ENCODE data around the gene ME1. TPM values are rescaled to one million over a fixed set of nuclear protein-coding genes. Genes with fewer than 3 reads are reported as not detected.
"Not testable (repeated sequence)": the region's sequence is repeated elsewhere in the genome, so short reads cannot be mapped to it uniquely, and the experiment has no call there.

ME1 gene
- total RNA-seq, 1 donor from 2014 or later, result 24.8 TPM

DNA sequence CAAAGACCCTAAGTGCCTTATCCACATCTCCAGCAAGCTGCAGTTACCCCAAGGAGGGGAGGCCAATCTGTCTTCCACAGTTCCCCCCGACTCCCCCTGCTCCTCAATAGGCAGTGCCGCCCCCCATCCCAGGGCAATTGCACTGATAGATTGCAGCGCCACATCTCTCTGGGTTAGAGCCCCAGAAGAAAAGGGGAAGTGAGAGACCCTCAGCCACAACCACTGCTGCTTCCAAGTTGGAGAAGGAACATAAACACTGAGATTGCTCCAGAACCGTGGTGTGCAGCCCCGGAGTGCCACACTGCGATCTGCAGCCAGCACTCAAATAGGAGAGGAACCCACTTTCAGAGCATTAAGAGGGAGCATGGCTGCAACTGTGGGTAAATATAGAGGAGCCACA lies 136.2 kb downstream of the ME1 start:
- intact Hi-C loops (cut with DNase I), result no loop called here
- DNase-seq (ENCODE audit: missing footprints) (no peak), ATAC-seq (no peak)

DNA sequence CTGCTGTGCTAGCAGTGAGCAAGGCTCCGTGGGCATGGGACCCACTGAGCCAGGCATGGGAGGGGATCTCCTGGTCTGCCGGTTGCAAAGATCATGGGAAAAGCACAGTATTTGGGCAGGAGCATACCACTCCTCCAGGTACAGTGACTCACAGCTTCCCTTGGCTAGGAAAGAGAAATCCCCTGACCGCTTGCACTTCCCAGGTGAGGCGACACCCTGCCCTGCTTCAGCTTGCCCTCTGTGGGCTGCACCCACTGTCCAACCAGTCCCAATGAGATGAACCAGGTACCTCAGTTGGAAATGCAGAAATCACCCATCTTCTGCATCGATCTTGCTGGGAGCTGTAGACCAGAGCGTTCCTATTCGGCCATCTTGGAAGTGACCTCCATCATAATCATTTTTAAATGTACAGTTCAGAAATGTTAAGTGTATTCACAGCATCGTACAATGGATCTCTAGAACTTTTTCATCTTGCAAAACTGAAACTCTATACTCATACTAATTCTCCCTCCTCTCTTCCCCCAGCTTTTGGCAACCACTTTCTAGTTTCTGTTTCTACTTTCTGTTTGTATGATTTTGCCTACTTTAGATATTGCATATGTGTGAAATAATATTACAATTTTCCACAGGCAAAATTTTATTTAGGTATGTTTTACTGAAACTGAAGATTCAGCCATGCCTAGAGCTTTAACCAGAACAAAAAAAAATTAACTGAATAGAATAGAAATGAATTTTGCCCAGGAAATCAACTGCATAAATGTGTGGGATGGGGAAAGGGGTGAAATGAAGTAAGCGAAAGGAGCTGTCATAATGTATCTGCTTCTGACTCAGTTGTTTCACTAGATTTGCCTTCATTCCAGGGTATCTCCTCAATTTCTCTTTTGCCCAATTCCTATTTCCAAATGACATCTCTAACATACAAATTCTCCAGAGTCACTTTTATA lies 137.7 kb downstream of the ME1 start:
- DNase-seq (ENCODE audit: missing footprints), result no peak
- no peak for ATAC-seq
- intact Hi-C loops (cut with DNase I), result no loop called here

DNA sequence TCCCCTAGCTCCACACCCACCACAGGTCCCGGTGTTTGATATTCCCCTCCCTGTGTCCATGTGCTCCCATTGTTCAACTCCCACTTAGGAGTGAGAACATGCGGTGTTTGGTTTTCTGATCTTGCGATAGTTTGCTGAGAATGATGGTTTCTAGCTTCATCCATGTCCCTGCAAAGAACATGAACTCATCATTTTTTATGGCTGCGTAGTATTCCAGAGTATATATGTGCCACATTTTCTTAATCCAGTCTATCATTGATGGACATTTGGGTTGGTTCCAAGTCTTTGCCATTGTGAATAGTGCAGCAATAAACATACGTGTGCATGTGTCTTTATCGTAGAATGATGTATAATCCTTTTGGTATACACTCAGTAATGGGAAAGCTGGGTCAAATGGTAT lies 143.6 kb downstream of the ME1 start:
- DNase-seq (ENCODE audit: missing footprints); intact Hi-C loops (cut with DNase I): not testable (repeated sequence)

DNA sequence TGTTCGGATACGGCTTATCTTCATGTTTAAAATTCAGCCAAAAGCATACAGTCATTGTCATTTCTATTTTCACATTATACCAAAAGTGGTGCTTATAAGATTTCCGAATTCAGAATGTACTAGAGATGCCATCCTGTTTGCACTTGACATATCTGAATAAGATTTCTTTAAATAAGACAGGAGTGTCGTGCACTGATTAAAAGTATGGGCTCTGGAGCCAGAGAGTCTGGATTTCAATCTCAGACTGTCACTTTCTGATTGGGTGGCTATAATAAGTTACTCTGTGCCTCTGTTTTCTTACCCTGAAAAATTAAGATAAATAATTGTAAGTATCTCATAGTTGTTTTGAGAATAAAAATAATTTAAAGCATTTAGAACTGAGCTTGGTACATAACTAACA lies 144.9 kb downstream of the ME1 start:
- no peak for ATAC-seq

More for the DNA sequence above, 143.6 kb downstream of the ME1 start:
- not testable (repeated sequence) for ATAC-seq

DNA sequence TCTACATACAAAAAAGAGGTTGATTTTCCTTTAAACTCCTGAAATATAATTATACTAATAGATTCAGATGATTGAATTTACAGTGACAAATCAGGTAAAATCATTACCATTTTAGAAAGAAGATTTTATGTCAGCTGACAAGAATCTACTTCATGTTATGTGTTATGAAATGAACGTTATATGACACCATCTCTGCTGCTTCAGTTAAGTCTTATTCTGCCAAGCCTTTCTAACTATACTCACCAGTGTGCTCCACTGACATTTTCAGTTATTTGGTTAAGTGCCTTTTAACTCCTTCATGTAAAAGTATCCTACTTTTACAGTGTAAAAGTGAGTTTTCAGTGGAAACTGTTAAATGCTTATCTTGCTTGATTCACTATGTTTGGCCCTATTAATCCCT lies 157.3 kb downstream of the ME1 start:
- ATAC-seq (no peak), DNase-seq (ENCODE audit: missing footprints) (no peak)
- intact Hi-C loops (cut with DNase I), result no loop called here

More for the DNA sequence above, 144.9 kb downstream of the ME1 start:
- intact Hi-C loops (cut with DNase I), result no loop called here
- DNase-seq (ENCODE audit: missing footprints), result no peak

DNA sequence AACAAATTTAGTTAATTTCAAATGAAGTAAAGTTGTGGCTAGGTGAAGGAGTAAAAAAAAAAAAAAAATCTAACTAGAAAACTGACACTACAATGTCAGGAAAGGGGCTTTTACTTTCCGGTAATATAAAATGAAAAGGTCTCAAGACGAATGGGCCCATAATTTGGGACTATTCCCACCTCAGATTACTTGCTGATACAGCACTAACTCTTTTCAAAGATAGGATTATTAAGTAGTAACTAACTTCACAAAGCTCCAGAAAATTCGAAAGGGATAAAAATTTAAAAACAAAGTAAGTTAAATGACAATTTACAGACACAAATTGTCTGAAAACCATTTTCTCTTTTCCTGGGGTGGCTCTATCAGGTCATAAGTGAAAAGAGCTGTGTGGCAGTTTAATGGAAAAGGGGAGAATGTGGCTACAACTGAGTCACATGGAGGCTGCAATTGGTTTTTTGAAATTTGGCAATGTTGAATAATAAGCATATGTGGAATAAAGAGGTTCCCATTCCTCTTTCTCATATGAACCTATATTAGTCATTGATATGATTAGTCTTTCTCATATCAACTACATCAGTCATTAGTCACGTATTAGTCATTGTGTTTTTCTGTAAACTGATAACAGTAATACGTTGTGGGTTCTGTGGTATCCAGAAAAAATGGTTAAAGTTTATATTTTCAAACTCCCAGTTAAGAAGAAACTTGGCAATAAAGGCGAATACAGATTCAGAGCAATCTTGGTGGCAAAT lies 159.7 kb downstream of the ME1 start:
- no peak for ATAC-seq
- DNase-seq (ENCODE audit: missing footprints), result no peak
- intact Hi-C loops (cut with DNase I), result no loop called here

DNA sequence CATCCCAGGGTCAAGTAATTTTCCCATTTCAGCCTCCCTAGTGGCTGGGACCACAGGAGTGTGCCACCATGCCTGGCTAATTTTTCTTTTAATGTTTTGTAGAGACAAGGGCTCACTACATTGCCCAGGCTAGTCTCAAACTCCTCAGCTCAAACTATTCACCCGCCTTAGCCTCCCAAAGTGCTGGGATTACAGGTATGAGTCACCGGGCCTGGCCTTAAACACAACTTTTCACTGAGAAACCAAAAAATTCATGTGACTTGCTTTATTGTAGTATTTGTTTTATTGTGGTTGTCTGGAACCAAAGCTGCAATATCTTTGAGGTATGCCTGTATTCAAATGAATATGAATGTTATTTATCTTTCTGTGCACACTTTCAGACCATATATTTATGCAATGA lies 165.5 kb downstream of the ME1 start:
- no peak for ATAC-seq
- intact Hi-C loops (cut with DNase I), result no loop called here
- DNase-seq (ENCODE audit: missing footprints), result no peak

DNA sequence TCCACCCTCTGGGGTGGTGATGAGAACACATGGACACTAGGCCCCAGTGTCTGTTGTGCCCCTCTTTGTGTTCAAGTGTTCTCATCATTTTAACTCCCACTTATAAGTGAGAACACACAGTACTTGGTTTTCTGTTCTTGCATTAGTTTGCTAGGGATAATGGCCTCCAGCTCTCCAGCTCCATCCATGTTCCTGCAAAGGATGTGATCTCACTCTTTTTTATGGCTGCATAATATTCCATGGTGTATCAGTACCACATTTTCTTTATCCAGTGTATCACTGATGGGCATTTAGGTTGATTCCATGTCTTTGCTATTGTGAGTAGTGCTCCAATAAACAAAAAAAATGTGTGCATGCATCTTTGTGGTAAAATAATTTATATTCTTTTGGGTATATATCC lies 170.3 kb downstream of the ME1 start:
- intact Hi-C loops (cut with DNase I), result no loop called here
- DNase-seq (ENCODE audit: missing footprints) (no peak), ATAC-seq (no peak)

DNA sequence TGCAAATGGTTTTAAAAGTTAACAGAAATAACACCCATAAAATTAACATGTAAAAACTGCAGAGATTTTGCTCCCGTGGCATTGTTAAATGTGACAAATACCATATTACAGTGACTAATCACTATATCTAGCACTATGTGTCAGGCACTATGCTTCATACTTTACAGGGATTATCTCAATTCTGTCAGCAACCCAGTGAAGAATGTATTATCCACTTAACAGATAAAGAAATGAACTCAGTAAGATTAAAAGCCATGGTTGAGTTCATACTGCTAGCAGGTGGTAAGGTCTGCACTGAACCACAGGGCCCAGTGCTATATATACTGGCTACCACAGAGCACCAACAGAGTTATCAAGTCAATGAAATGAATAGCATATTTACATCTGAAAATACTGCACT lies 172.3 kb downstream of the ME1 start:
- ATAC-seq (no peak), DNase-seq (ENCODE audit: missing footprints) (no peak)
- intact Hi-C loops (cut with DNase I), result no loop called here

DNA sequence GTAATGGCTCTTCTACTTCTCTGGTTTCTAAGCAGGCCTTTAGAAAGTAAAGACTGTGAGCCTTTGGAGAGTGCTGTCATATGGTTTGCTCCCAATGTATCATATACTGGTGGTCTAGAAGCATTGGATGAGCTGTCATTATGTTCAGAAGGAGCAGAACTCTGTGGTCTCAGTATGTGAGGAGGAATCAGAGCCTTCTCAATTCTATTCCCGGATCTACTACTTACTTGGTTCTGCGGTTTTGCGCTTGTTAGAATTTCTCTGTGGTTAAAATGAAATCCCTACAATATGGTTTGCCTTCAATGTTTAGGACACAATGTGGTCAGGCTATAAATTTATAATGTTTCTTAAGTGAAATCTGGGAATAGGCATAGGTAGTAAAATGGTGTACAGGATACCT lies 173.1 kb downstream of the ME1 start:
- no peak for DNase-seq (ENCODE audit: missing footprints)
- no peak for ATAC-seq
- intact Hi-C loops (cut with DNase I), result no loop called here

DNA sequence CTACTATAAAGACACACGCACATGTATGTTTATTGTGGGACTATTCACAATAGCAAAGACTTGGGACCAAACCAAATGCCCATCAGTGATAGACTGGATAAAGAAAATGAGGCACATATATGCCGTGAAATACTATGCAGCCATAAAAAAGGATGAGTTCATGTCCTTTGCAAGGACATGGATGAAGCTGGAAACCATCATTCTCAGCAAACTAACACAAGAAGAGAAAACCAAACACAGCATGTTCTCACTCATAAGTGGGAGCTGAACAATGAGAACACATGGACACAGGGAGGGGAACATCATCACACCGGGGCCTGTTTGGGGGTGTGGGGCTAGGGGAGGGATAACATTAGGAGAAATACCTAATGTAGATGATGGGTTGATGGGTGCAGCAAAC lies 174.1 kb downstream of the ME1 start:
- ATAC-seq; intact Hi-C loops (cut with DNase I); DNase-seq (ENCODE audit: missing footprints): not testable (repeated sequence)

DNA sequence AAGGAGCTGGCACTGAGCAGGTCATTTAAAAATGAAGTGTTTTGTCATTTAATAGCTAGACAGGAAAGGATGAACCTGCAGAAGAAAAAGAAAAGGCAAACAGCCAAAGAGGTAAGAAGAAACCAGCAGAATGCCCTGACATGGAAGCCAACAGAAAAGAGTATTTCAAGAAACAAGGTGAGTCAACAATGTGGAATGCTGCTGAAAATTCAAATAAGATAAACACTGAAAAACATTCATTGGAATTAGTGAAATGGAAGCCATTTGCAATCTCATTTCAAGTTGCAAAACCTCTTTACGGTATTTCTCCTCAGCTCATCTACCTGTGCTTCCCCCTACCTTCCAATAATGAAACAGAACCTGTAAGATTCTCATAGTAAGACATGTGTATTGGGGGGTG lies 178.1 kb downstream of the ME1 start:
- no peak for ATAC-seq
- intact Hi-C loops (cut with DNase I), result no loop called here
- DNase-seq (ENCODE audit: missing footprints), result no peak

DNA sequence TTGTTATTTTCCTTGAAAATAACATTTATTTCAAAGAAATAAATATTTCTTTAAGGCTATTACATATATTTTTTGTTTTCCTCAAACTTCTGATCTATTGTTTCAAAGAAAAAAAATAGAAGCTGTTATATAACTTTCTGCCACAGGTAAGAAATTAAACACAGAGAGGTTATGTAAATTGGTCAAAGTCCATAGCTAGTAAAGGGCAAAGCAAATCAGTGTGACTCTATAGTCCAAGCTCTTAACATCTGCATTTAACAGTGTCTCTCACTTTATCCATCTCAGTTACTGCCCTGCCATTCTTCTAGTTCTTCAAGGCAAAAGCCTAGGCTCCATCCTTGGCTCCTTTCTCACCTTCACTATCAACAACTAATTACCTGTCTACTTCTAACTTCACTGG lies 180.6 kb downstream of the ME1 start:
- intact Hi-C loops (cut with DNase I), result no loop called here
- ATAC-seq, result no peak
- DNase-seq (ENCODE audit: missing footprints), result no peak

DNA sequence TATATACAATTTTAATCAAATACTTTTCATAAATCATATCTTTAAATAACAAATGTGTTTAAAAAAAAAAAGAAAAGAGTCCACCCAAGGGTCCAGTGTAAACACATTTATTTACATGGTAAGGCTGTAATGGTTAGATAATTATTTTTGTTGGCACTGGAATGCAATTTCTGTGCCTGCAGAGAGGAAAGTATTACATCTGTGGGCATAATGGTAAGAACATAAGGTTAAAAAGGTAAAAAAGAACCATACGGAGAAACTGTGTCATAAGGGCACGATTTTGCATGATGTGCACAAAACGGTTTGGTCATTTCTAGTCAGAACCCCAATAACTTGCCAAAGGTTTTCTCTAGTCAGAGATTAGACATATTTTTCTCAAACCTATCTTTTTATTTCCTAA lies 183.4 kb downstream of the ME1 start:
- ATAC-seq (no peak), DNase-seq (ENCODE audit: missing footprints) (no peak)
- intact Hi-C loops (cut with DNase I), result no loop called here

DNA sequence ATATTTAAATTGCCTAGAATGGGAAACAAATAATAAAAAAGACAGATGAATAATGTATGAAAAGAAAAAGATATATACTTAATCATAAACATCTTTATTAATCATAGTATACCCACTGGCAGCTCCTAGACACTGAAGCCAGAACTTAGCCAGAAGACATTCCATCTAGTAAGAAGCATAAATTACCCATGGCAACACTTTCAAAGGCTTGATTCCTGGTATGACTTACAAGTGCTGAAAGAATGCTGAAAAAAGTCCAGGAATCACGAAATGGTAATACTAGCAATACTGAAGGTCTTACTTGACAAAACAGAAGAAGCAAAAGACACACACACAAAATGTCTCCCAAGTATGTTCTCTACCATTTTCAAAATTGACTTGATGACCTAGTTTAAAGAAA lies 199.7 kb downstream of the ME1 start:
- DNase-seq (ENCODE audit: missing footprints), result no peak
- ATAC-seq, result no peak
- intact Hi-C loops (cut with DNase I), result no loop called here

DNA sequence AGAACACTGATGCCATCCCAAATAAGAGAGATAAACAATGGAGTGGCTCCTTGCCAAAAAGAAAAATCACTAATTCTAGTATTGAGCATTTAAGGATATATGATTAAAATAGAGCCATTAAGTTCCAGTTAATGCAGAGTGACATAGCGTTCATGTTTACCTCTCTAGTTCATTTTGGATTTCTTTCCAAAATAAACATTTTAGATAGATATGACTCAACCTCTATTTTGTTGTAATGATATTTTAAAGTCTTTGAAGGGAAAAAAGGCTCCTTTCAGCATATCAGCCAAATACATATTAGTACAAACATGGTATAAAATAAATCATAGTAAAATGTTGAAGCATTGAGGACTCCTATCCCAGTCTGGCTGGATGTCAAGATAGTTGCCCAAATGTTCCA lies 204.3 kb downstream of the ME1 start:
- intact Hi-C loops (cut with DNase I), result loop anchor here (10.0 kb wide), 1 partner anchor 188 kb away; no protein-coding TSS in a partner anchor
- ATAC-seq (no peak), DNase-seq (ENCODE audit: missing footprints) (no peak)

DNA sequence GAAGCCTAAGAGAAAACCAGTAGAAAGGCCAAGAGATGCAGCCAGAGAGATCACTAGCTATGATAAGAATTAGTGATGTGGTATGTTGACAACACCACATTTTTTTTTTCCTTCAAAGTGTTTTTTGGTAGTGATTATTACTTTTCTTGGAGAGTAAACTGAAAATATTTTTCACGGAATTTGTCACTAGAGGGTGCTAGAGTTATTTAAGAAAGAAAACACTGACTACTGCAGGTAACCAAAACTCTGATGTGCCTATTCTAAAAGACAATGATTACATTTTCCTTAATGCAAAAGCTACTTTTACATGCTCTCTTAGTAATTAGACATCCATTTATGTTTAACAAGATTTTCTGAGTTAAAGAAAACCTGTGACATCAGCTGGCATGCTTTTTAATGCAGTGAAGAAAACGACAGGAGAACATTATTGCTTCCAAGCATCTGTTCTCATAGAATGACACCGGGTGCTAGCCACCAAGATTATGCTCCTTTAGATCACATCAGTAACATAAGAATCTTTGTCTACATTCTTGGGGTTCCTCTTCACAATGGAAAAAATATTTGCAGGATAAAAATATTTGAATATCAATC lies 208.9 kb downstream of the ME1 start:
- DNase-seq (ENCODE audit: missing footprints) (no peak), ATAC-seq (no peak)
- intact Hi-C loops (cut with DNase I), result loop anchor here (1.0 to 10.0 kb wide), 2 partner anchors 193 to 293 kb away; no protein-coding TSS in a partner anchor

DNA sequence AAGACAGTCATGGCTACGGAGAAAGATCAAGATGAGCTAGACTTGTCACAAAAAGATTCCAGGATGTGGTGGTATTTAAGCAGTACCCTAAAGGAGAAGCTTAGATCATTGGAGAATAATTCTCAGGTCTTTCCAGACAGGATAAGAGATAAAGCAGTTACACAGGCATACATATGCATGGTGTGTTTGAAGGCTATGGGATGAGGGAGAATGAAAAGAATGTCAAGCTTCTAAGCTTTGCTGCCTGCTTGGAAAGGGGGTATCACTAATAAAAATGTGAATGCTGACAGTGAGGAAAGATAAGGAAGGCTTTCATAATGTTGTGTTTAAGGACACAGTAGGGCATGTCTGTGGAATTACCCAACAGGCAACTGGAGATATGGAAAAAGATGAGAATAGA lies 209.6 kb downstream of the ME1 start:
- ATAC-seq (no peak), DNase-seq (ENCODE audit: missing footprints) (no peak)
- intact Hi-C loops (cut with DNase I), result loop anchor here (10.0 kb wide), 1 partner anchor 194 kb away; no protein-coding TSS in a partner anchor

DNA sequence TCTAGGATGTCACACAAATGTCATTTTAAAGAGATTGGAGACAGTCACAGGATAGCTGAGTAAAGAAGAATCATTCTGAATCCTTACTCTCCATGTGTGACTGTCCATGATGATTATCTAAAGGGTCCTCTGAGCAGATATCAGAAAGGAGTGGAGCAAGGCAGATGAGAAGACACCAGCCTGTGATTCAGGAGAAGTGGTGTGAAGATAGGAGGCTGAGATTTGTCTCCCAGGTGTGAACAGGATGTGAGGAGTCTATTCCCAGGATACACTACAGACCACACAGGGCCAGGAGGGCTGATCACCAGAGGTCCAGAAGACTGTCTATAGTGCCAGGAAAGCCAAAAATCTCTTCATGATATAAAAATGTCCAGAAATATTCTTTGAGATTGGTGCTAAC lies 210.7 kb downstream of the ME1 start:
- intact Hi-C loops (cut with DNase I), result loop anchor here (10.0 kb wide), 1 partner anchor 195 kb away; no protein-coding TSS in a partner anchor
- ATAC-seq (no peak), DNase-seq (ENCODE audit: missing footprints) (no peak)

Data from Right ventricle myocardium inferior (tissue), 1 donor.